Thyroid gland (tissue), 4 donors: ENCODE measurements around the gene TGM1.

Experiments
- POLR2A ChIP-seq, 2 donors: fragments of 450-650 bp; IDR thresholded peaks; one replicate each; pipeline ENCODE4 v1.6.1; 2017; ENCODE audit warnings: antibody characterized with exemption in 2 of 2, mild to moderate bottlenecking in 2 of 2, moderate library complexity in 1 of 2
- TF ChIP-seq, protein P1 (sequence below), 6 experiments: fragments of 200-600 bp in 3 of 6; fragments of 450-650 bp in 3 of 6; sonication (generic) in 3 of 6; IDR thresholded peaks; one replicate each; pipeline ENCODE4 v1.5.1; 2016 to 2019; ENCODE audit warnings: antibody characterized with exemption in 6 of 6, mild to moderate bottlenecking in 2 of 6, inconsistent platforms in 1 of 6, moderate library complexity in 1 of 6

DNA sequence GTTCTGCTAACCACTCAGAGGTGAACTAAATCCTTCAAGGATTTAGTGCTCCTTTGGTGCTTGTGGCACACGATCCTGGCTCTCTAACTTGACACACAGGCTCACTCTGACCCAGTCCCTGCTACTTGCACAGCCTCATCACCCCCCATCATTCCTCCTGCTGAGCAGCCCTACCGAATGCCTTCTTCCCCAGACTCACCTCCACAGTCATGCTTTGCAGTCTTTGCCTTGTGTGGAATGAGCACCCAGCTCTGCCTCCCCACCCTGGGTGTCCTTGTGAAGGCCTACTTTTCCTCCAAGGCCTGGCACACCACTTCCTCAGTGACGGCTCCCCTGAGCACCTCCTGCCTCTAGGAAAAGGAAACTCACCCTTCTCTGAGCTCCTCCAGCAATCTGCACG, 12.6 kb downstream of the TGM1 start:
- TF ChIP-seq, protein P1, sequence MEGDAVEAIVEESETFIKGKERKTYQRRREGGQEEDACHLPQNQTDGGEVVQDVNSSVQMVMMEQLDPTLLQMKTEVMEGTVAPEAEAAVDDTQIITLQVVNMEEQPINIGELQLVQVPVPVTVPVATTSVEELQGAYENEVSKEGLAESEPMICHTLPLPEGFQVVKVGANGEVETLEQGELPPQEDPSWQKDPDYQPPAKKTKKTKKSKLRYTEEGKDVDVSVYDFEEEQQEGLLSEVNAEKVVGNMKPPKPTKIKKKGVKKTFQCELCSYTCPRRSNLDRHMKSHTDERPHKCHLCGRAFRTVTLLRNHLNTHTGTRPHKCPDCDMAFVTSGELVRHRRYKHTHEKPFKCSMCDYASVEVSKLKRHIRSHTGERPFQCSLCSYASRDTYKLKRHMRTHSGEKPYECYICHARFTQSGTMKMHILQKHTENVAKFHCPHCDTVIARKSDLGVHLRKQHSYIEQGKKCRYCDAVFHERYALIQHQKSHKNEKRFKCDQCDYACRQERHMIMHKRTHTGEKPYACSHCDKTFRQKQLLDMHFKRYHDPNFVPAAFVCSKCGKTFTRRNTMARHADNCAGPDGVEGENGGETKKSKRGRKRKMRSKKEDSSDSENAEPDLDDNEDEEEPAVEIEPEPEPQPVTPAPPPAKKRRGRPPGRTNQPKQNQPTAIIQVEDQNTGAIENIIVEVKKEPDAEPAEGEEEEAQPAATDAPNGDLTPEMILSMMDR (IDR thresholded peaks at IDR 0.05): no peak
- no peak for TF ChIP-seq POLR2A (IDR thresholded peaks at IDR 0.05)
